Natural killer cell (primary cell): ENCODE data around the gene ZNF17. TPM values are rescaled to one million over a fixed set of nuclear protein-coding genes. Genes with fewer than 3 reads are reported as not detected.

Experiments
- ATAC-seq, 3 donors: fragments of 150-1000 bp in 2 of 3; fragments of 200-7000 bp in 1 of 3; cut with Tn5 transposase; 1 replicate in 1 of 3; 2 replicates in 2 of 3; pipeline ENCODE4 v1.10.0; 2021; ENCODE audit warnings: mild to moderate bottlenecking in 2 of 3, moderate library complexity in 2 of 3
- DNase-seq, 2 donors: peaks; one replicate each; pipeline versions ENCODE4 v3.0.0 to v3.0.0-alpha.2; 2013 to 2021; ENCODE audit warnings: mixed read lengths in 1 of 2
- H3K27ac ChIP-seq: one replicate; pipeline ENCODE4 v1.5.1; 2013; ENCODE audit warnings: mild to moderate bottlenecking, low read length
- H3K27me3 ChIP-seq: one replicate; pipeline ENCODE4 v1.6.1; 2013; ENCODE audit warnings: low read length; ENCODE audit not compliant: control insufficient read depth, insufficient read depth
- H3K36me3 ChIP-seq: one replicate; pipeline ENCODE4 v1.6.1; 2013; ENCODE audit warnings: low read length; ENCODE audit not compliant: control insufficient read depth, insufficient read depth
- H3K4me1 ChIP-seq: one replicate; pipeline ENCODE4 v1.6.1; 2013; ENCODE audit warnings: low read length; ENCODE audit not compliant: control insufficient read depth, insufficient read depth
- H3K4me3 ChIP-seq: one replicate; pipeline ENCODE4 v1.5.1; 2013; ENCODE audit warnings: low read length
- H3K9me3 ChIP-seq: one replicate; pipeline ENCODE4 v1.6.1; 2013; ENCODE audit warnings: low read length; ENCODE audit not compliant: control insufficient read depth, insufficient read depth
- H3K27ac Mint-ChIP-seq, 2 donors: one replicate each; pipeline ENCODE4 v1.8.0; 2022; ENCODE audit warnings: mild to moderate bottlenecking in 2 of 2, mixed read lengths in 2 of 2, moderate library complexity in 1 of 2
- H3K27me3 Mint-ChIP-seq, 2 donors: one replicate each; pipeline ENCODE4 v1.8.0; 2022; ENCODE audit warnings: low read depth in 2 of 2, mixed read lengths in 2 of 2
- H3K36me3 Mint-ChIP-seq: one replicate; pipeline ENCODE4 v1.8.0; 2022; ENCODE audit warnings: mixed read lengths
- H3K4me1 Mint-ChIP-seq, 2 donors: one replicate each; pipeline ENCODE4 v1.8.0; 2022; ENCODE audit warnings: mixed read lengths in 2 of 2
- H3K4me3 Mint-ChIP-seq: one replicate; pipeline ENCODE4 v1.8.0; 2022; ENCODE audit warnings: mild to moderate bottlenecking, moderate library complexity, mixed read lengths
- H3K9me3 Mint-ChIP-seq, 2 donors: one replicate each; pipeline ENCODE4 v1.8.0; 2022; ENCODE audit warnings: mixed read lengths in 2 of 2
- WGBS: methylation state at CpG from one replicate; pipeline ENCODE4 v1.1.7; 2013; ENCODE audit warnings: missing lambda C conversion rate; ENCODE audit not compliant: insufficient coverage; 5-methylcytosine and 5-hydroxymethylcytosine counted together
- intact Hi-C: fragments of 100-400 bp; cut with micrococcal nuclease; formaldehyde crosslinking; loops from one replicate; pipeline ENCODE4 v1.14.2; 2022
- total RNA-seq, 4 donors: library from RNA; stranded (reverse); fragments of 120-200 nt in 1 of 4; gene quantifications; one replicate each; pipeline versions ENCODE4 v1.2.3 to v1.2.4, GENCODE V29; 2013 to 2022
- TF ChIP-seq, protein P1 (sequence below): fragments of 200-600 bp; IDR thresholded peaks from one replicate; pipeline ENCODE4 v1.8.0; 2022; ENCODE audit warnings: antibody characterized with exemption

Gene ZNF17
- total RNA-seq, 3 donors from 2014 or later (not counting 1 experiment from before 2014, with no cell fraction given): 13.0 to 15.0 (median 13.3) TPM

DNA sequence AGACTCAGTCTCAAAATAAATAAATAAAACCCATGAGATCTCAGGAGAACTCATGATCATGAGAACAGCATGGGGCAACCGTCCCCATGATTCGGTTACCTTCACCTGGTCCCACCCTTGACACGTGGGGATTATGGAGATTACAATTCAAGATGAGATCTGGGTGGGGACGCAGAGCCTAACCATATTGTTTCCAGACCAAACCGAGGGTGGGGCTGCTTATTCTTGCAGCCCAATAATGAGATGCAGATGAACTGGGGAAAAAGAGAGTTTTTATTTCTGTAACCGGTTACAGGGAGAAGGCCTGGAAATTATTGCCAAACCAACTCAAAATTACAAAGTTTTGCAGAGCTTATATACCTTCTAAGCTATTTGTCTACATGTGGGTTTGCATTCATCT is 34.8 kb upstream of the ZNF17 start:
- H3K9me3 ChIP-seq: peaks cover 37% of the 10 kb centered on the region
- ATAC-seq (no peak), DNase-seq (no peak)
- Mint-ChIP-seq H3K36me3 (peaks cover 65% of the 10 kb centered on the region), H3K4me3 (no peak overlapping the region), H3K27me3 (no peaks in the 10 kb centered on the region), H3K9me3 (peaks cover 11 to 16% of the 10 kb centered on the region in 2 donors), H3K27ac (no peak overlapping the region), H3K4me1 (no peaks in the 10 kb centered on the region)
- TF ChIP-seq, protein P1, sequence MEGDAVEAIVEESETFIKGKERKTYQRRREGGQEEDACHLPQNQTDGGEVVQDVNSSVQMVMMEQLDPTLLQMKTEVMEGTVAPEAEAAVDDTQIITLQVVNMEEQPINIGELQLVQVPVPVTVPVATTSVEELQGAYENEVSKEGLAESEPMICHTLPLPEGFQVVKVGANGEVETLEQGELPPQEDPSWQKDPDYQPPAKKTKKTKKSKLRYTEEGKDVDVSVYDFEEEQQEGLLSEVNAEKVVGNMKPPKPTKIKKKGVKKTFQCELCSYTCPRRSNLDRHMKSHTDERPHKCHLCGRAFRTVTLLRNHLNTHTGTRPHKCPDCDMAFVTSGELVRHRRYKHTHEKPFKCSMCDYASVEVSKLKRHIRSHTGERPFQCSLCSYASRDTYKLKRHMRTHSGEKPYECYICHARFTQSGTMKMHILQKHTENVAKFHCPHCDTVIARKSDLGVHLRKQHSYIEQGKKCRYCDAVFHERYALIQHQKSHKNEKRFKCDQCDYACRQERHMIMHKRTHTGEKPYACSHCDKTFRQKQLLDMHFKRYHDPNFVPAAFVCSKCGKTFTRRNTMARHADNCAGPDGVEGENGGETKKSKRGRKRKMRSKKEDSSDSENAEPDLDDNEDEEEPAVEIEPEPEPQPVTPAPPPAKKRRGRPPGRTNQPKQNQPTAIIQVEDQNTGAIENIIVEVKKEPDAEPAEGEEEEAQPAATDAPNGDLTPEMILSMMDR: no peak
- no peak overlapping the region for H3K4me3 ChIP-seq
- peaks cover 23% of the 10 kb centered on the region for H3K36me3 ChIP-seq
- no peak overlapping the region for H3K27ac ChIP-seq
- no peaks in the 10 kb centered on the region for H3K27me3 ChIP-seq
- no peaks in the 10 kb centered on the region for H3K4me1 ChIP-seq
- intact Hi-C loops: no loop called here
- 95% methylated on average over 5 of the region's 6 CpGs for WGBS

DNA sequence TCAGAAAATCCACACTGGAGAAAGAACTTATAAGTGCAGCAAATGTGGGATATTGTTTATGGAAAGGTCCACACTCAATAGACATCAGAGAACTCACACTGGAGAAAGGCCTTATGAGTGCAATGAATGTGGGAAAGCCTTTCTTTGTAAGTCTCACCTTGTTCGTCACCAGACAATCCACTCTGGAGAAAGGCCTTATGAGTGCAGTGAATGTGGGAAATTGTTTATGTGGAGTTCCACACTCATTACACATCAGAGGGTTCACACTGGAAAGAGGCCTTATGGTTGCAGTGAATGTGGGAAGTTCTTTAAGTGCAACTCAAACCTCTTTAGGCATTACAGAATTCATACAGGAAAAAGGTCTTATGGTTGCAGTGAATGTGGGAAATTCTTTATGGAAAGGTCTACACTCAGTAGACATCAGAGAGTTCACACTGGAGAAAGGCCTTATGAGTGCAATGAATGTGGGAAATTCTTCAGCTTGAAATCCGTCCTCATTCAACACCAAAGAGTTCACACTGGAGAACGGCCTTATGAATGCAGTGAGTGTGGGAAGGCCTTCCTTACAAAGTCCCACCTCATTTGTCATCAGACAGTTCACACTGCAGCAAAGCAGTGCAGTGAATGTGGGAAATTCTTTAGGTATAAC is 33.3 kb upstream of the ZNF17 start:
- H3K4me3 ChIP-seq: no peak overlapping the region
- H3K36me3 Mint-ChIP-seq: peaks cover 58% of the 10 kb centered on the region
- H3K27me3 ChIP-seq: no peaks in the 10 kb centered on the region
- WGBS: 100% methylated on average over 2 of the region's 3 CpGs
- no peaks in the 10 kb centered on the region for H3K4me1 Mint-ChIP-seq
- intact Hi-C loops: no loop called here
- TF ChIP-seq, protein P1: no peak
- peaks cover 14% of the 10 kb centered on the region for H3K36me3 ChIP-seq
- no peaks in the 10 kb centered on the region for H3K27me3 Mint-ChIP-seq
- no peaks in the 10 kb centered on the region for H3K4me1 ChIP-seq
- H3K4me3 Mint-ChIP-seq: no peak overlapping the region
- H3K27ac ChIP-seq: no peak overlapping the region
- peaks cover 37% of the 10 kb centered on the region for H3K9me3 ChIP-seq
- peaks cover 11 to 16% of the 10 kb centered on the region in 2 donors for H3K9me3 Mint-ChIP-seq
- DNase-seq: no peak
- ATAC-seq: no peak
- no peak overlapping the region for H3K27ac Mint-ChIP-seq

DNA sequence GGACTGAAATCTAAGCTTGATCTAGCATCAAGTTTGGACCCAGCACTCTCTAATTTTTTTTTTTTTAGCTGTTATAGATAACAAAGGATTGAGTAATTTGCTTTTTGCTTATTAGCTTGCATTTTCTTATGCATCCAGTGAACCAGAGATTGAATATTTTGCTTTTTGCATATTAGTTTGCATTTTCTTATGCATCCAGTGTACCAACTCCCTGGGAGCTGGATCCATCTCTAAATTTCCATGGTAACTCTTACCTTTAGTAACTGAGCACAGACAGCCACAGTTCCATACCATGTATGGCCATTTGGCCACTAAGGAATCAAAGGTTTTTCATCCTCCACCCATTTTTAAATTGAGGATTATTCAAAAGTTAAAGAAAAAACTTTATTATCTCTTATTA is 30.0 kb upstream of the ZNF17 start:
- H3K4me1 ChIP-seq: no peaks in the 10 kb centered on the region
- H3K4me3 Mint-ChIP-seq: no peak overlapping the region
- H3K4me3 ChIP-seq: no peak overlapping the region
- intact Hi-C loops: loop anchor here (10.0 kb wide), 1 partner anchor 624 kb away; the partner anchor contains the start of gene ZNF606
- no peak overlapping the region for H3K27ac Mint-ChIP-seq
- peaks cover 8 to 12% of the 10 kb centered on the region in 2 donors for H3K9me3 Mint-ChIP-seq
- peaks cover 5% of the 10 kb centered on the region for H3K36me3 ChIP-seq
- ATAC-seq (no peak), DNase-seq (no peak)
- peaks cover 40% of the 10 kb centered on the region for H3K36me3 Mint-ChIP-seq
- no peaks in the 10 kb centered on the region for H3K27me3 Mint-ChIP-seq
- H3K4me1 Mint-ChIP-seq: no peaks in the 10 kb centered on the region
- no peak overlapping the region for H3K27ac ChIP-seq
- peaks cover 26% of the 10 kb centered on the region for H3K9me3 ChIP-seq
- TF ChIP-seq, protein P1: no peak
- H3K27me3 ChIP-seq: no peaks in the 10 kb centered on the region
